Measurements from ENCODE around the gene CNN2. TPM values are rescaled to one million over a fixed set of nuclear protein-coding genes. Genes with fewer than 3 reads are reported as not detected.

Gene CNN2
- total RNA-seq, 4 donors from 2014 or later = 39.6 to 75.4 (median 60.8) TPM

GRCh38 chr19:1001538-1002166, 24.8 kb upstream of the CNN2 start:
- ATAC-seq (ENCODE audit: low FRiP score) = peak; percentile 54
- DNase-seq (ENCODE audit: low spot score) = no peak
- TF ChIP-seq CTCF (IDR thresholded peaks at IDR 0.05) = peak in 1 of 3 donors; percentile 23

GRCh38 chr19:1002600-1002999, 23.8 kb upstream of the CNN2 start:
- TF ChIP-seq CTCF (IDR thresholded peaks at IDR 0.05) = no peak
- DNase-seq (ENCODE audit: low spot score) = no peak
- no peak for ATAC-seq (ENCODE audit: low FRiP score)

- DNase-seq (ENCODE audit: low spot score) (no peak), ATAC-seq (ENCODE audit: low FRiP score) (no peak)
- TF ChIP-seq CTCF (IDR thresholded peaks at IDR 0.05) = no peak
These were observed 23.1 kb upstream of the CNN2 start for GRCh38 chr19:1003283-1003682.

GRCh38 chr19:1004204-1004802, 22.1 kb upstream of the CNN2 start:
- ATAC-seq (ENCODE audit: low FRiP score) = no peak
- TF ChIP-seq CTCF (IDR thresholded peaks at IDR 0.05) = no peak
- DNase-seq (ENCODE audit: low spot score) = no peak

- no peak for TF ChIP-seq CTCF (IDR thresholded peaks at IDR 0.05)
- no peak for ATAC-seq (ENCODE audit: low FRiP score)
These were observed 21.4 kb upstream of the CNN2 start for GRCh38 chr19:1004803-1005664.

GRCh38 chr19:1006711-1007398, 19.6 kb upstream of the CNN2 start:
- ATAC-seq (ENCODE audit: low FRiP score) = no peak

More at GRCh38 chr19:1004803-1005664, 21.4 kb upstream of the CNN2 start:
- no peak for DNase-seq (ENCODE audit: low spot score)

More at GRCh38 chr19:1006711-1007398, 19.6 kb upstream of the CNN2 start:
- TF ChIP-seq CTCF (IDR thresholded peaks at IDR 0.05) = no peak
- DNase-seq (ENCODE audit: low spot score) = no peak

Data from omental fat pad (tissue), 4 donors.